ENCODE results near the gene OTOS. TPM values are rescaled to one million over a fixed set of nuclear protein-coding genes. Genes with fewer than 3 reads are reported as not detected.

OTOS gene
- total and polyA plus RNA-seq, 2 of the 13 experiments (the other 11 are each of a cell fraction or from before 2014, with no cell fraction given) = not detected

DNA sequence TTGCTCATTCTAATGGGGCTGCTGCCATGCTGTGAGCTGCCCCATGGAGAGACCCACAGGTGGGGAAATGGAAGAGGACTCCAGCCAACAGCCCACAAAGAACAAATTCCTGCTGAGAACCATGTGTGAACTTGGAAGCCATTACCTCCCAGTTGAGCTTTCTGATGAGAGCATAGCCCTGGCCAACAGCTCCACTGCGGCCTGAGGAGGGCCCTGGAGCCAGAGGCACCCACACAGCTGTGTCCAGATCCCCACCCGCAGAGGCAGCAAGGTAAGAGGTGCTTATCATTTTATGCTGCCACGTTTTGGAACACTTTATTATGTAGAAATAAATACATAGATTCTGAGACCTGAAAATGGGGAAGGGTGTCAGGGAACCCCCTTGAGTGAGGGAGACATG lies 44.2 kb upstream of the OTOS start:
- 0% methylated on average over 3 of the region's 3 CpGs for WGBS (ENCODE audit: low lambda C conversion rate)
- intact Hi-C loops (cut with micrococcal nuclease; ENCODE audit: unreplicated experiment) = no loop called here
- no TSS peak for BruUV-seq (replicated peaks)
- Histone ChIP-seq H4K20me1 (ENCODE audit: insufficient read depth, low read length) (no peaks in the 10 kb centered on the region), H3K4me2 (ENCODE audit: low read depth, low read length) (no peak overlapping the region), H3K9ac (ENCODE audit: insufficient read depth, low read depth, low read length) (no peak overlapping the region), H3K27ac (ENCODE audit: extremely low read length, insufficient read depth, low read length) (no peak overlapping the region), H2AFZ (ENCODE audit: low read length) (no peak overlapping the region), H3K4me1 (ENCODE audit: insufficient read depth, low read length) (no peaks in the 10 kb centered on the region), H3K4me3 (replicated peaks in 1 of 3; ENCODE audit: insufficient read depth in 1 of 3, low read depth in 2 of 3, low read length in 3 of 3) (no peak overlapping the region), H3K27me3 (ENCODE audit: control insufficient read depth in 1 of 2, insufficient read depth in 2 of 2, low read length in 2 of 2) (peaks cover 6 to 84% of the 10 kb centered on the region in 2 experiments; a peak in 4 of 5 replicates), H3K36me3 (replicated peaks in 1 of 2; ENCODE audit: control insufficient read depth in 1 of 2, insufficient read depth in 2 of 2, low read length in 2 of 2) (no peaks in the 10 kb centered on the region), H3K9me3 (ENCODE audit: low read length) (no peaks in the 10 kb centered on the region), H3K79me2 (ENCODE audit: insufficient read depth, low read length) (no peaks in the 10 kb centered on the region)
- FAIRE-seq = no peak
- DNase-seq (ENCODE audit: low spot score) = no peak
- no peak for TF ChIP-seq SNAI1 (CRISPR knock-in tag; IDR thresholded peaks at IDR 0.05; ENCODE audit: borderline replicate concordance)
- TF ChIP-seq PHB2 (IDR thresholded peaks at IDR 0.05; ENCODE audit: partially characterized antibody) = no peak
- TF ChIP-seq, protein P1, sequence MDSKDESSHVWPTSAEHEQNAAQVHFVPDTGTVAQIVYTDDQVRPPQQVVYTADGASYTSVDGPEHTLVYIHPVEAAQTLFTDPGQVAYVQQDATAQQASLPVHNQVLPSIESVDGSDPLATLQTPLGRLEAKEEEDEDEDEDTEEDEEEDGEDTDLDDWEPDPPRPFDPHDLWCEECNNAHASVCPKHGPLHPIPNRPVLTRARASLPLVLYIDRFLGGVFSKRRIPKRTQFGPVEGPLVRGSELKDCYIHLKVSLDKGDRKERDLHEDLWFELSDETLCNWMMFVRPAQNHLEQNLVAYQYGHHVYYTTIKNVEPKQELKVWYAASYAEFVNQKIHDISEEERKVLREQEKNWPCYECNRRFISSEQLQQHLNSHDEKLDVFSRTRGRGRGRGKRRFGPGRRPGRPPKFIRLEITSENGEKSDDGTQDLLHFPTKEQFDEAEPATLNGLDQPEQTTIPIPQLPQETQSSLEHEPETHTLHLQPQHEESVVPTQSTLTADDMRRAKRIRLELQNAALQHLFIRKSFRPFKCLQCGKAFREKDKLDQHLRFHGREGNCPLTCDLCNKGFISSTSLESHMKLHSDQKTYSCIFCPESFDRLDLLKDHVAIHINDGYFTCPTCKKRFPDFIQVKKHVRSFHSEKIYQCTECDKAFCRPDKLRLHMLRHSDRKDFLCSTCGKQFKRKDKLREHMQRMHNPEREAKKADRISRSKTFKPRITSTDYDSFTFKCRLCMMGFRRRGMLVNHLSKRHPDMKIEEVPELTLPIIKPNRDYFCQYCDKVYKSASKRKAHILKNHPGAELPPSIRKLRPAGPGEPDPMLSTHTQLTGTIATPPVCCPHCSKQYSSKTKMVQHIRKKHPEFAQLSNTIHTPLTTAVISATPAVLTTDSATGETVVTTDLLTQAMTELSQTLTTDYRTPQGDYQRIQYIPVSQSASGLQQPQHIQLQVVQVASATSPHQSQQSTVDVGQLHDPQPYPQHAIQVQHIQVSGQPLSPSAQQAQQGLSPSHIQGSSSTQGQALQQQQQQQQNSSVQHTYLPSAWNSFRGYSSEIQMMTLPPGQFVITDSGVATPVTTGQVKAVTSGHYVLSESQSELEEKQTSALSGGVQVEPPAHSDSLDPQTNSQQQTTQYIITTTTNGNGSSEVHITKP (CRISPR knock-in tag; IDR thresholded peaks at IDR 0.05; ENCODE audit: low read depth) = no peak
- no peak for TF ChIP-seq FOXJ3 (CRISPR knock-in tag; IDR thresholded peaks at IDR 0.05; ENCODE audit: borderline replicate concordance)
- no peak for TF ChIP-seq ZNF121 (CRISPR knock-in tag; IDR thresholded peaks at IDR 0.05)
- no peak for TF ChIP-seq PPARG (CRISPR knock-in tag; conservative IDR thresholded peaks at IDR 0.05)
- TF ChIP-seq NPAS2 (CRISPR knock-in tag; IDR thresholded peaks at IDR 0.05; ENCODE audit: borderline replicate concordance) = no peak
- TF ChIP-seq JUN (CRISPR knock-in tag; IDR thresholded peaks at IDR 0.05) = no peak
- TF ChIP-seq NFE2L1 (CRISPR knock-in tag; IDR thresholded peaks at IDR 0.05; ENCODE audit: borderline replicate concordance) = no peak
- no peak for TF ChIP-seq ZNF451 (CRISPR knock-in tag; IDR thresholded peaks at IDR 0.05)
- TF ChIP-seq, protein P2, sequence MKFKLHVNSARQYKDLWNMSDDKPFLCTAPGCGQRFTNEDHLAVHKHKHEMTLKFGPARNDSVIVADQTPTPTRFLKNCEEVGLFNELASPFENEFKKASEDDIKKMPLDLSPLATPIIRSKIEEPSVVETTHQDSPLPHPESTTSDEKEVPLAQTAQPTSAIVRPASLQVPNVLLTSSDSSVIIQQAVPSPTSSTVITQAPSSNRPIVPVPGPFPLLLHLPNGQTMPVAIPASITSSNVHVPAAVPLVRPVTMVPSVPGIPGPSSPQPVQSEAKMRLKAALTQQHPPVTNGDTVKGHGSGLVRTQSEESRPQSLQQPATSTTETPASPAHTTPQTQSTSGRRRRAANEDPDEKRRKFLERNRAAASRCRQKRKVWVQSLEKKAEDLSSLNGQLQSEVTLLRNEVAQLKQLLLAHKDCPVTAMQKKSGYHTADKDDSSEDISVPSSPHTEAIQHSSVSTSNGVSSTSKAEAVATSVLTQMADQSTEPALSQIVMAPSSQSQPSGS (CRISPR knock-in tag; IDR thresholded peaks at IDR 0.05) = no peak
- no peak for TF ChIP-seq EED (CRISPR knock-in tag; IDR thresholded peaks at IDR 0.05)
- POLR2A ChIA-PET = no interaction called here
- CTCF ChIA-PET (ENCODE audit: low intra/inter-chr PET ratio, low total read pairs) = no interaction called here
- in situ Hi-C loops (cut with HindIII; ENCODE audit: extremely low pct_ligation_motif_present, low pct_unique_long_range_greater_than_20kb) = no loop called here
- ATAC-seq = no peak
